ENCODE measurements around the gene MESP1.
"Not testable (repeated sequence)": the region's sequence is repeated elsewhere in the genome, so short reads cannot be mapped to it uniquely, and the experiment has no call there.

MESP1 gene, protein sequence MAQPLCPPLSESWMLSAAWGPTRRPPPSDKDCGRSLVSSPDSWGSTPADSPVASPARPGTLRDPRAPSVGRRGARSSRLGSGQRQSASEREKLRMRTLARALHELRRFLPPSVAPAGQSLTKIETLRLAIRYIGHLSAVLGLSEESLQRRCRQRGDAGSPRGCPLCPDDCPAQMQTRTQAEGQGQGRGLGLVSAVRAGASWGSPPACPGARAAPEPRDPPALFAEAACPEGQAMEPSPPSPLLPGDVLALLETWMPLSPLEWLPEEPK
- total RNA-seq, result 0.24 to 0.35 reads per million in 2 donors

DNA sequence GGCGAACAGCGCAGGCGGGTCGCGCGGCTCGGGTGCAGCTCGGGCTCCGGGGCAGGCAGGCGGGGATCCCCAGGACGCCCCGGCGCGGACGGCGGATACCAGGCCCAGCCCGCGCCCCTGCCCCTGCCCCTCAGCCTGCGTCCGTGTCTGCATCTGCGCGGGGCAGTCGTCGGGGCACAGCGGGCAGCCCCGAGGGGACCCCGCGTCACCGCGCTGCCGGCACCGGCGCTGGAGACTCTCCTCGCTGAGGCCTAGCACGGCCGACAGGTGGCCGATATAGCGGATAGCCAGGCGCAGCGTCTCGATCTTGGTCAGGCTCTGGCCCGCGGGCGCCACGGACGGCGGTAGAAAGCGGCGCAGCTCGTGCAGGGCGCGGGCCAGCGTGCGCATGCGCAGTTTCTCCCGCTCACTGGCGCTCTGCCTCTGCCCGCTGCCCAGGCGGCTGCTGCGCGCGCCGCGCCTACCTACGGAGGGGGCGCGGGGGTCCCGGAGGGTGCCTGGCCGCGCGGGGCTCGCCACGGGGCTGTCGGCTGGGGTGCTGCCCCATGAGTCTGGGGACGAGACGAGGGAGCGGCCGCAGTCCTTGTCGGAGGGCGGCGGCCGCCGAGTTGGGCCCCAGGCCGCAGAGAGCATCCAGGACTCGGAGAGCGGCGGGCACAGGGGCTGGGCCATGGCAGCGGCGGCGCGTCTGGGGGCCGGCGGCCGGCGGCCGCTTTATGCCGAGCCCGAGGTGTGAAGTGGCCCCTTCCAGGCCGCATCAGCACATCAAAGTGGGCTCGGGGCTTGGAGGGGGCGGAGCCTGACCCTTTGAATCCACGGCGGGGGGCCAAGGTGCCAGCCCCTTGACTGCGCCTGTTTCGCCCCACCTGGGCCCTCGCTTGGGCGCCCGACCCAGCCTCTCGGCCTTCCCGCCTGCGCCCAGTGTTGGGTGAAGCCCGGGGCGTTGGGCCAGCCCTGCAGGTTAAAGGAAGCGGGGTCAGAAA is at the start of gene MESP1:
MESP1 (minus strand) TSS at position 690 of the 983 bp plus-strand sequence; CDS start at position 672, 18 bp downstream.
- DNase-seq, result peak; percentile 74

DNA sequence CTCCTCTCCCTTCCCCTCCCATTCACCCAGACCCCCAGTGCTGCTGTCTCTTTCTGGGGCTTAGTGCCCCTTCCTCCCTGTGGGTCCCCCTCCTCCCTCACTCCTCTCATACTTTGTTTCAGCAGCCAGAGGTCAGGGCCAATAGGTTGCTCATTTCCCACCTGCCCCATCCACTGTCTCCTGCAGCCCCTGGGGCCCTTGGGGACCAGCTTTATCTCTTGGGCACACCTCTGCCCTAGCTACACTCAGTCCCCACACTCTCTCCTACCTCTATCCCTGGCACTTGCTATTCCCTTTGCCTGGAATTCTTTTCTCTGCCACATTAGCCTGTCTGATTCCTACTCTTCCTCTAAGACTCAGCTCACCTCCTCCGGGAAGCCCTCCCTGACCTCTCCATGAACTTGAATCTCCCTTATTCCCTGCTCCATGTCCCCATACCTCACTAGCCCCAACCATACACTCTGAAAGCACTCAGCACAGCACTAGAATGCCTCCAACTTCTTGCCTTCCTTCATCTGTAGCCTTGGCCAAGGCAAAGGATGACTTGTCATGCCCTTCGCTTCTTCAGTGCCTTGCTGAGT is 49.0 kb upstream of the MESP1 start:
- no peak for DNase-seq

DNA sequence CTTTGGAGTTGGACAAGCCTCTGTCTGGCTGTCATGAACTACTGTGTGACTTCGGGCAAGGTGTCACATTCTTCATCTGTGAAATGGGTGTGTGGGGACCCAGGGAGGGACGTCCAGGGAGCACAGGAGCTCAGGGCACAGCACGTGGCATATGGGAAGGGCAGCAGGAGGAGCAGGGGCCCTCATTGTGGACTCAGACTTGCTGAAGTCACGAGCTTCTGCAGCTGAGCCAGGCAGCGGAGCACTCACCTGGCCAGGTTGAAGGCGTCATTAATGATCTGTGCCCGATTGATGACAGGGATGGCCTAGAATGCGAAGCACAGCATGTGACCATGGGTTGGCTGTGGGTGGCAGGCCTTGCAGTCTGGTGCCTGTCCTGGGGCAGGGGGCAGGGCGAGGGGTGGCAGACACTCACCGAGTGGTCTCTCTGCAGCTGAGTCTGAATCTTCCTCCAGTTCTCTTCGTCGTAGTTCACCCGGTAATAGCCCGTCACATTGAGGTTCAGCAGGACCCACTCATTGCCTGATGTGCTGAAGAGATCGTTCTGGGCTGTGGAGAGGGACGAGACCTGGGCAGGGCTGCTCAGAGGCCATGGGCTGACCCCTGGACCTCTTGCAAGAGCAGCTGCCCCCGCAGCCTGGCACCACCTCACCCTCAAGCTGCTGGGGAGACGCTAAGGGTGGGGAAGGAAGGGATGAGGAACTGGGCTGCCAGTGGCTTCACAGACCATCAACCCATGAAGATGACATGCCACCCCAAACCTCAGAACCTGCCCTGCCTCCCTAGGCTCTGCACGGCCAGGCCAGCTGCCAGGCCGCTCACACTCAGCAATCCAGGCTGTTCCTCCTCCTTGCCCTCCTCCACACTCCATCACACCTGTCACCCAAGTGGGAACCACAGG is 48.2 kb upstream of the MESP1 start:
- DNase-seq, result no peak

DNA sequence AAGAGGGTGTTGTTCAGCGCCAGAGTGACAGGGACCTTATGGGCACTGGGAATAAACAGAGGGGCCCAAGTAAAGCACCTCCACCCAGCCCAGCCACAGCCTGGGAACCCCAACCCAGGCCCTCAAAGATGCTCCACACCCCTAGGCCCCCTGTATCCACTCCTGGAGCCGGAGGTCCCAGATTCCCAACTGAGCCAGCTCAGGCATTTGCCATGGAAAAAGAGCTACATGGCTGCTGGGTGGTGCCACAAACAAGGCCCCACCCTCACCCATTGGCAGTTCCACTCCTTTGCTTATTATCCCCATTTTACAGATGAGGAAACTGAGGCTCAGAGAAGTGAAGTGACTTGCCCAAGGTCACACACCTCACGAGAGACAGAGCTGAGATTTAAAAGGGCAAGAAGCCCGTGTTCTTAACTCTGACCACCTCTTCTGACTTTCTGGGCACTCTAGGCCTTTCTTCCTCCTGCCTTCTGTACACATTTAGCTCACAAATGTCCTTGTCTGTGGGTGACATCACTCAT is 46.7 kb upstream of the MESP1 start:
- DNase-seq, result no peak

DNA sequence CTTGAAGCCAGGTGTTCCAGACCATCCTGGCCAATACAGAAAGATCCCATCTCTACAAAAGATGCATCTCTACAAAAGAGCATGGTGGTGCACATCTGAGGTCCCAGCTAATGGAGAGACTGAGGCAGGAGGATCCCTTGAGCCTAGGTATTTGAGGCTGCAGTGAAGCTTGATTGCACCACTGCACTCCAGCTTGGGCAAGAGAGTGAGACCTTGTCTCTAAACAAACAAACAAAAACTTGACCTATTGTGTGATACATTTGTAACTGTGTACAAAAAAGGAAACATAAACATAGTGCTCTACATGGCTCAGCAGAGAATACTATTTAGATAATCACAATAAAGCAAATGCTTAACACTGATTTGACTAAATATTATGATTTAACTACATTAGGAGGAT is 44.9 kb upstream of the MESP1 start:
- no peak for DNase-seq

DNA sequence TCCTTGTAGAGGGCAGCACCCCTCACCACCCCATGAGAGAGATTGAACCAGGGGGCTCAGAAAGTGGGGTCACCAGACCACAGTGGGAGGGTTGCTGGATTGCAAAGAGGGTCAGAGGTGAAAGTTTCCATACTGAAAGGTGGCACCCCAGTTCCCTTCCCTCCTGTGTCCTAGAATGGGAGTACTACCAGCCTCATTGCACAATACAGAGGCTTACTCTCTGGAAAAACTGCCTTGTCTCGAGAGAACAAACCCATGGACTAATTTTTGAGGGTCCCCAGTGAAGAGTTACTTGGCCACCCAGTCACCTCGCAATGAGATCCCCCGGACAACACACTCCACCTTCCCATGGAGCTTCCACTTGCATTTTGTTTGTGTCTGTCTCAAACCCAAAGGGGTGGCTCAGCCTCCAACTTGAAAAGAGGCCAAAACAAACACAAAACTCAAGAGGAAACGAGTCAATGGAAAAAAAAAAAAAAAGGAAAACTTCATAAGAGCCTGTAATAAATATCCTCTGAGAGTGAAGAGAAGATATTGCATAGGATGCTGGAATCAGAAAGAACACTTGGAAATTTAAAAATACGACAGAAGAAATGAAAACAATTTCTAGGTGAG is 43.7 kb upstream of the MESP1 start:
- DNase-seq, result no peak

DNA sequence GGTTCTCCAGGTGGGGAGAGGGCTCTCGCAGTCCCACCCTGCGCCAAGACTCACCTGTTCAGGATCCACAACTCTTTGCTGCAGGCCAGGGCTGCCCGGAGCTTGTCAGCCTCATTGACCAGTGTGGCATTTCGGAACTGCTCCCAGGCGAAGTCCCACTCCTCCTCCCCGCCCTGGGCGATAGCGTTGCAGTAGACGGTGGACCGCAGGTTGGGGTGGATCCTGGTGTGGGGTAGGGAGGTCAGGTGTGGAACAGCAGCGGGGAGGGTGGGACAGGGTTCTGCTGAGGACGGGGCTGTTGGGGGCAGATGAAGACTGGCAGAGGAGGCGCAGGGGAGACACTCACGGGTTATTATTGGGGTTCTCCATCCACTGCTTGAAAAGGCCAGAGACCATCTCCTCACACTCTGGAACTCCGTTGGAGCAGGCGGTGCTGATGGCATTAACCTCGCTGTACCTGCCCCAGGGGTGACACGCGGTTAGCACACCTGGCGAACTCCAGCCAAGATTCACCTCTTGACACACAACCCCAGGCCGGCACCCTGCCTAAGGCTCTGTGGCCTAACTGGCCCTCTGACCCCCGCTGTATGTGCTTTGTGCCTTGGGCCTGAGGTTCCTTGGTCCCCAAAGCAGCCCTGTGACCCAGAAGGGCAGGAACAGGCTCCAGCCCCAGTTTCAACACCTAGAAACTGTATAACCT is 41.2 kb upstream of the MESP1 start:
- DNase-seq, result no peak

DNA sequence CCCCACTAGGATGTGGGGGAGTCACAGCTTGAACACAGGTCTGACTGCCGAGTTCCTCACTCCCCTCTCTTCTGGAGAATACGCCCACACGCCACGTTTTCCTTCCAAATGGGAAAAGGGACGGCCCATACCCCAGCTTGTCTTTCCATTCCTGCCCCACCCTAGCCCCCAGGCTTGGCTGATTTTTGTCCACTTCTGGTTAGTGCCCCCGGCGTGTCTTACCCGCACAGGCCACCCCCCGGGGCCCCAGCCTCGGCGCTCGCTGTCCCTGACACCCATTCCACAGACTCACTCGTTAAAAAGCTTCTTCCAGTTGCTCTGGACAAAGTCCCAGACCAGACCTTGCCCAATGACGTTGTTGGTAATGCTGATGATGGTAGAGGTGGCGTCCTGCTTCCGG is 39.6 kb upstream of the MESP1 start:
- no peak for DNase-seq

DNA sequence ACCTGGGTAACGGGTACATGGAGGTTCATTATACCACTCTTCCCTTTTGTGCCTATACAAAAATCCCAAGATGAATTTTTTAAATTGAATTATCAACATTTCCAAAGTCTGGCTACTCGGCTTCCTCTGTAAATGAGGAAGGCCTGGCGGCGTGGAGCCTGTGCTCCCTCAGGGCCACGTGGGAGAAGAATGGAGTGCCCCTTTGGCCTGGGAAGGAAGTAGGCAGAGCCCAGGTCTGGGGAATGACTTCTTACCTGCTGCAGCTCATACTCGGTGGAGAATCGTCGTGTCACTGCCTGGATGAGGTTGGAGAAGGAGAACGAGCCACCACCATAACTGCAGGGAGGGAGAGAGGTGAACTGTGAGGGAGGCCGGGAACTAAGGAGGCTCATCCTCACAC is 39.2 kb upstream of the MESP1 start:
- no peak for DNase-seq

DNA sequence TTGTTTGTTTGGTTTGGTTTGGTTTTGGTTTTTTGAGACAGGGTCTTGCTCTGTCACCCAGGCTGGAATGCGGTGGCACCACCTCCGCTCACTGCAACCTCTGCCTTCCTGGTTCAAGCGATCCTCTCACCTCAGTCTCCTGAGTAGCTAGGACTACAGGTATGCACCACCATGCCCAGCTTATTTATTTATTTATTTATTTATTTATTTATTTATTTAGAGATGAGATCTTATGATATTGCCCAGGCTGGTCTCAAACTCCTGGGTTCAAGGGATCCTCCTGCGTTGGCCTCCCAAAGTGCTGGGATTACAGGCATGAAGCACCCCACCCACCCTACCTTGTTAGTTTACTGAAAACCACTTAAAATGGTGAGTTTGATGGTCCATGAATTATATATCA is 37.5 kb upstream of the MESP1 start:
- not testable (repeated sequence) for DNase-seq

DNA sequence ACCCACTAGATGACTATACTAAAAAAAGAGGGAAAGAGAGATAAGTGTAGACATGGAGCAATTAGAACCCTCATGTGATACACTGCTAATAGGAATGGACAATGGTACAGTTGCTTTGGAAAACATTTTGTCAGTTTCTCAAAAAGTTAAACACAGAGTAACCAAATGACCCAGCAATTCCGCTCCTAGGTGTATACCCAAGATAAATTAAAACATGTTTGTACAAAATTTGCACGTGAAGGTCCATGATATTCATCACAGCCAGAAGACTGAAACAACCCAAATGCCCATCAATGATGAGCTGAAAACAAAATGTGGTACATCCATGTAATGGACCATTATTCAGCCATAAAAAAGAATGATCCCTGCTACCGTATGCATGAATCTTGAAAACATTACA is 36.9 kb upstream of the MESP1 start:
- no peak for DNase-seq

DNA sequence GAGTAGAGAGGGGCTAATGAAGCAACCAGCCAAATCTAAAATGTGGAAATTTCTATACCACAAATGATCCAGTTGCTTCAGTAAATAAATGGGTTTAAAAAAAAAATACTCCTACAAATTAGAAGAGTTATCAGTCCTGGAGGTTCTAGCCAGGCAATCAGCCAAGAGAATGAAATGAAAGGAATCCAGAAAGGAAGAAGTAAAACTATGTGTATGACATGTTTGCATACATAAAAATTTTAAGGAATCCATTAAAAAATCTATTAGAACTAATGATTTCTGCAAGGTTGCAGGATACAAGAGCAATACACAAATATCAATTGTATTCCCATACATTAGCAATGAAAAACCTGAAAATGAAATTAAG is 34.7 kb upstream of the MESP1 start:
- DNase-seq, result no peak

DNA sequence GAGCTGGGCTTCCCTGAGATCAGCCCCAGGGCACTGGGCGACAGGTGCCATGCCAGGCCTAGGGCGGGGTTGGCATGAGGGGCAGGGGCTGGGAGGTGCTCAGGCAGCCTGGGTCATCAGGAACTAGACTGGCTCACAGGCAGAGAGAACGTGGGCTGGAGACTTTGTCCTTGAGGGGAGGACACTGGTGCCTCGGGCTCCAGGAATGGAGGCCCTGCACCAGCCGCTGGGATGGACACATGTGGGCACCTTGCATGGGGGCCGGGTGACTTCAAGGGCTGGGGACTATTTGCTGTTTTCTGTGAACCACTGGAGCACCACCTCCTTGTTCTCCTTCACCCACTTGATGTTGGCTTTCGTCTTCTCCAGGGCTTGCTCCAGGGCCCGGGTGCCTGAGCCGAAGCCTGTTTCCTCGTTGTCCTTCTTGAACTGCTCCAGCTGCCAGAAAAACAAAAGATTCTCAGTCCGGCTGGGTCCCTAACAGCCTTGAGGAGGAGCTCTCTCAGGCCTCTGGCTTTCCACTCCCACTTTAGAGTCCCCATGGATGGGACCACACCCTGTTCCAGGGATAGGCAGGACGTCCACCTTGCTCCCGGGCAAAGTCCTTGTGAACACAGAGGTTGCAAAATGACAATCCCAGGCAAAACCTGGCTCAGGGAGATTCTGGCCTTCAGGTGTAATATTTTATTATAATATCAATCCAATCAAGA is 34.2 kb upstream of the MESP1 start:
- no peak for DNase-seq

DNA sequence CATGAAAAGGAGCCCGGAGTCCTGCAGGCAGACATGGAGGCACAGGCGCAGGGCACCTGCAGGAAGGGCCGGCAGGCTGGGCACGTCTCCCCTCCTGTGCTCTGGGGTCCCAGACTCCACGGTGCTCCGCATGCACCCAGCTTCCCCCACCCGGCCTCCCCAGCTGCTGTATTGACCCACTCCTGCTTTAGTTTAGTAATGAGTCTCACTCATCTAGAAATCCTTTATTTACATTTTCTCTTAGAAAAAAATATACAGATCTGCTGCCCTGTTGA is 33.6 kb upstream of the MESP1 start:
- DNase-seq, result no peak

DNA sequence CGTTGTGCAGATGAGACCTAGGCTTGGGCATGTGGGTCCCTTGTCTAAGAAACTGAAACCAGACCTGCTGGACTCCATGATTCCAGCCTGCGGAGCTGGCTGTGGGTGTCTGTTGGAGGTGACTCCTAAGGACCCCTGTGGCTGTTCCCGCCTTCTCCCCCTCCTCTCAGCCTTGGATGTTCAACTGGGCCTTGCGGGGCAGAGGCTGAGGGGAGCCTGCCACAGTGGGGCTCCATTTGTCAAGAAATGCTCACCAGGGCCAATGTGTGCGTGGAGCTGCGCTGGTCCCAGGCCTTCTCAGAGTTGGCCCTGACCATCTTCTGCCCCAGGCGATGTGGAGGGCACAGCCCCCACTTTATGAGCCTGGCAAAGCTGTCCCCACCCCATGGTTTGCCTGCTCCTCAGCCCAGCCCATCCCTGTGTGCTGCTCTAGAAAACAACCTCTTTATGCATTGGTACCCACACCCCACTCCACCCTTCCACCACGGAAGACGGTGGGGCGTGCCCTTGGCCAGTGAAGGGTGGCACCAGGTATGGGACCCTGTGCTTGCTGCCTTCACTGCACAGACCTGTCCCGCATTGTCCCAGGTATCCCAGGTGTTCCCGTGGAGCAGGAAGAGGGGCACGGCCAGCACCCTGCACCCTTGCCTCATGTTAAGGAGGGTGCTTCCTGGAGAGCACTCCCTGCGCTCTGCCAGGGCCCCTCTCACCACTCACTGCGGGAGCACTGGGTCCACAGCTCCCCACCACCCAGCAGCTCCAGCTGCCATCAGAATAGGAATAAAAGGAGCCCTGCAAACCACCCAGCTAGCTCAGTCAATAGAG is 33.0 kb upstream of the MESP1 start:
- no peak for DNase-seq

DNA sequence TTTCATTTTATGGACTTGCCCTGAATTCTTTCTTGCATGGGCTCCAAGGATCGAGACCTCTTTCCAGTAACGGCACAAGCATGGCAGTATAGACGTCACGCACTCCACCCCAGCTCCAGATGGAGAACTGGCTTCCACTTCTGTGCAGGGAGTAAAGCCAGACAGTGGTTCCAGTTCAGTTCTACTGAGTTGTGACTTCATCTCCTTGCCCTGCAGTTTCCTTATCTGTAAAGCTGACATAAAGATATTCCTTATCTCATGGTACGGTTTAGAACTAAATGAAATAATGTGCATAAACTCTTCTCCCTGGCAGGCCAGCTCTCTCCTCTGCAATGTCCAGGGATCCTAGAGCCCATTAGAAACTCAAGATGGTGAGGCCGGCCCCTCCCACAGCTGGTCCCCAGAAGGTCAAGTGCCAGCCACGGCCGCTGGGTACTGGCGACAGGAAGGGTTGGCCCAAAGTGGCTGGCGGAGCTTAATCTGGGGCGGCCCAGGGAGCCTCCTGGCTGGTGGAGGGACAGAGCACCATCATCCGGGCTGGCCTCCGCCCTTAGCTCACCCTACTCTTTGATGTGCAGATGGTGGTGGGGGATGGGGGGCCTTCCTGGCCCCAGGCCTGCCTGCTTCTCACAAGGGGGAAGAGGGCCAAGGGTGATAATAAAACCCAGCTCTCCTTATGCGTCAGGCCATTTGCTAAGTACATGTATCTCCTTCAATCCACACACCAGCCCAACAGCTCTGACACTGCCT is 32.2 kb upstream of the MESP1 start:
- no peak for DNase-seq

DNA sequence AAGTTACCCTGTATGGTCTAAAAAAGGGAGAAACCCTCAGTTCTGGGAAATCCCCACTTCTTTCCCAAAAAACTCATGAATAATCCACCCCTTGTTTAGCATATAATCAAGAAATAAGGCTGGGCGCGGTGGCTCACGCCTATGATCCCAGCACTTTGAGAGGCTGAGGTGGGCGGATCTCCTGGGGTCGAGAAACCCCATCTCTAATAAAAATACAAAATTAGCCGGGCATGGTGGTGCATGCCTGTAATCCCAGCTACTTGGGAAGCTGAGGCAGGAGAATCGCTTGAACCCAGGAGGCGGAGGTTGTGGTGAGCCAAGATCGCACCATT is 31.5 kb upstream of the MESP1 start:
- DNase-seq, result not testable (repeated sequence)

DNA sequence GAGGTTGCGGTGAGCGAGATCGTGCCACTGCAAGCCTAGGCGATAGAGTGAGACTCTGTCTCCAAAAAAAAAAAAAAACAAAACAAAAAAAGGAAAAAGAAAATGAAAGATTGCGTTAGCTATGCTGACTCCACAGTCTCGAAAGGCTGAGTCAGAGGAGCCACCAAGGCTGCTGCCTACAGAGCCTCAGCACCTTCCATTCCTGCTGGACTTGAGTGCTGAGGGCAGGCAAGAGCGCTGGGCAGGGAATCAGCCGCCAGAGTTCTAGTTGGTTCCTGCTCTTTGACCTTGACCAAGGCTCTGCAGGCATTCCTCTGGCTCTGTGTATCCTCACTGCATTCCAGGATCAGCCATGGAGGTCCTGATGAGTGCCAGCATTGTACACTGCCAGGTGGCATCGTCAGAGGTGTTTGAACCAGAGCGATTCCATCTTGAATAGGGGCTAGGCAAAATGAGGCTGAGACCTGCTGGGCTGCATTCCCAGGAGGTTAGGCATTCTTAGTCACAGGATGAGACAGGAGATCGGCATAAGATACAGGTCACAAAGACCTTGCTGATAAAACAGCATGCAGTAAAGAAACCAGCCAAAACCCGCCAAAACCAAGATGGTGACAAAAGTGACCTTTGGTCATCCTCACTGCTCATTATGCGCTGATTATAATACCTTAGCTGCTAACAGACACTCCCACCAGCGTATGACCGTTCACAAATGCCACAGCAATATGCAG is 31.0 kb upstream of the MESP1 start:
- DNase-seq, result no peak

DNA sequence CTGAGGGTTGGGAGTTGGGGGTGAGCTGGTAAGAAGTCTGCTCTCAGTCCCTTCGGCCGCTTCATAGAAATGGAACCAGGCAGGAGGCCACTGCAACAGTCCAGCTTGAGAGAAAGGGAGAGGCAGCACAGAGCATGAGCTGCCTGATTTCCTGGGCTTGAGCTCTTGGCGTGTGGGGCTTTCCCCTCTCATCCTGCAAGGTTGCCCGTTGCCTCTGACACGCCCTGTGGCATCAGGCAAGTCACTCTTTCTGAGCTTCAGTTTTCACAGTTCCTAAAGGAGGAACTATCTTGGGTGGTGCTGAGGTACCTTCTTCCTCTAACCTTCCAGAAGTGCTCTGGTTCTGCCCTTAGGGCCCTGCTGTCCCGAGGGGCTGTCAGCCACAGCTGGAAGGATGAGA is 30.0 kb upstream of the MESP1 start:
- DNase-seq, result no peak

Measured in T-helper 9 cell (primary cell).